HepG2 (cell line): ENCODE data around the gene SMAD6. TPM values are rescaled to one million over a fixed set of nuclear protein-coding genes. Genes with fewer than 3 reads are reported as not detected.
A peak's percentile ranks its signal among the peaks of the same experiment; 100 is the strongest.

ENCODE experiments used
- CREB3 ChIP-seq: sonication (generic); formaldehyde crosslinking; IDR thresholded peaks from 2 replicates; pipeline ENCODE4 v1.5.0; 2020; ENCODE audit warnings: missing genetic modification reagents
- KDM5B ChIP-seq: sonication (generic); formaldehyde crosslinking; IDR thresholded peaks from 2 replicates; pipeline ENCODE4 v1.4.0; 2020; ENCODE audit warnings: missing genetic modification reagents, mild to moderate bottlenecking, borderline replicate concordance
- NFAT5 ChIP-seq: sonication (generic); formaldehyde crosslinking; IDR thresholded peaks from 2 replicates; pipeline ENCODE4 v1.4.0; 2020; ENCODE audit warnings: missing genetic modification reagents
- PAX8 ChIP-seq: sonication (generic); formaldehyde crosslinking; IDR thresholded peaks from 2 replicates; pipeline ENCODE4 v1.8.0; 2022; ENCODE audit warnings: mild to moderate bottlenecking, missing genetic modification reagents, borderline replicate concordance
- PHF8 ChIP-seq: sonication (generic); formaldehyde crosslinking; IDR thresholded peaks from 2 replicates; pipeline ENCODE4 v1.5.0; 2020; ENCODE audit warnings: missing genetic modification reagents
- TAF1 ChIP-seq: sonication (generic); formaldehyde crosslinking; IDR thresholded peaks from 2 replicates; pipeline ENCODE4 v1.4.0; 2020; ENCODE audit warnings: missing genetic modification reagents
- ZFP41 ChIP-seq: sonication (generic); formaldehyde crosslinking; IDR thresholded peaks from 2 replicates; pipeline ENCODE4 v1.4.0; 2020; ENCODE audit warnings: mild to moderate bottlenecking, missing genetic modification reagents, borderline replicate concordance
- ZNF253 ChIP-seq: sonication (generic); formaldehyde crosslinking; IDR thresholded peaks from 2 replicates; pipeline ENCODE4 v1.8.0; 2022; ENCODE audit warnings: mild to moderate bottlenecking, missing genetic modification reagents, borderline replicate concordance
- ZNF331 ChIP-seq: sonication (generic); formaldehyde crosslinking; IDR thresholded peaks from 2 replicates; pipeline ENCODE4 v1.4.0; 2020; ENCODE audit warnings: missing genetic modification reagents
- ZNF512B ChIP-seq: sonication (generic); formaldehyde crosslinking; IDR thresholded peaks from 2 replicates; pipeline ENCODE4 v1.5.1; 2020; ENCODE audit warnings: missing genetic modification reagents, mild to moderate bottlenecking, borderline replicate concordance
- ZNF589 ChIP-seq: sonication (generic); formaldehyde crosslinking; conservative IDR thresholded peaks from 2 replicates; pipeline ENCODE4 v1.8.0; 2022; ENCODE audit warnings: mild to moderate bottlenecking, moderate library complexity, missing genetic modification reagents
- ZNF777 ChIP-seq: sonication (generic); formaldehyde crosslinking; IDR thresholded peaks from 2 replicates; pipeline ENCODE4 v1.4.0; 2020; ENCODE audit warnings: missing genetic modification reagents
- polyA plus RNA-seq, 8 experiments: library from polyadenylated mRNA; depleted of rRNA in 3 of 8; stranded (reverse) in 7 of 8; unstranded in 1 of 8; fragments of >200 nt; fragmentation: Illumina TruSeq in 4 of 8; extraction: Trizol in 4 of 8; gene quantifications; 2 replicates each; pipeline versions ENCODE4 v1.2.1 to v1.2.3, GENCODE V29; 2011 to 2016; ENCODE audit warnings: low read depth in 4 of 8, missing spikeins in 1 of 8, mixed read lengths in 1 of 8; ENCODE audit not compliant: insufficient read depth in 1 of 8
- total RNA-seq, 5 experiments: library from RNA; depleted of rRNA; stranded (reverse); fragments of >200 nt; fragmentation: Illumina TruSeq; extraction: Trizol; gene quantifications; 2 replicates each; pipeline ENCODE4 v1.2.3, GENCODE V29; 2016; ENCODE audit warnings: low read depth in 1 of 5
- TF ChIP-seq, protein P1 (sequence below): sonication (generic); formaldehyde crosslinking; IDR thresholded peaks from 2 replicates; pipeline ENCODE4 v1.5.0; 2020; ENCODE audit warnings: mild to moderate bottlenecking, missing genetic modification reagents, borderline replicate concordance

The SMAD6 gene
- total and polyA plus RNA-seq, 2 of the 13 experiments (the other 11 are each of a cell fraction or from before 2014, with no cell fraction given) = 3.3 to 4.4 TPM

- 0 out of 2 replicates have a peak, but pooled peaks have one; percentile 64 for TF ChIP-seq NFAT5
- TF ChIP-seq TAF1 (CRISPR knock-in tag) = peak; percentile 20; the same call in 1 of the 2 replicates
- peak; percentile 35; the same call in 1 of the 2 replicates for TF ChIP-seq KDM5B (CRISPR knock-in tag)
- TF ChIP-seq ZNF331 (CRISPR knock-in tag) = 0 out of 2 replicates have a peak, but pooled peaks have one; percentile 19
- 0 out of 2 replicates have a peak, but pooled peaks have one; percentile 78 for TF ChIP-seq CREB3 (CRISPR knock-in tag)
- TF ChIP-seq, protein P1, sequence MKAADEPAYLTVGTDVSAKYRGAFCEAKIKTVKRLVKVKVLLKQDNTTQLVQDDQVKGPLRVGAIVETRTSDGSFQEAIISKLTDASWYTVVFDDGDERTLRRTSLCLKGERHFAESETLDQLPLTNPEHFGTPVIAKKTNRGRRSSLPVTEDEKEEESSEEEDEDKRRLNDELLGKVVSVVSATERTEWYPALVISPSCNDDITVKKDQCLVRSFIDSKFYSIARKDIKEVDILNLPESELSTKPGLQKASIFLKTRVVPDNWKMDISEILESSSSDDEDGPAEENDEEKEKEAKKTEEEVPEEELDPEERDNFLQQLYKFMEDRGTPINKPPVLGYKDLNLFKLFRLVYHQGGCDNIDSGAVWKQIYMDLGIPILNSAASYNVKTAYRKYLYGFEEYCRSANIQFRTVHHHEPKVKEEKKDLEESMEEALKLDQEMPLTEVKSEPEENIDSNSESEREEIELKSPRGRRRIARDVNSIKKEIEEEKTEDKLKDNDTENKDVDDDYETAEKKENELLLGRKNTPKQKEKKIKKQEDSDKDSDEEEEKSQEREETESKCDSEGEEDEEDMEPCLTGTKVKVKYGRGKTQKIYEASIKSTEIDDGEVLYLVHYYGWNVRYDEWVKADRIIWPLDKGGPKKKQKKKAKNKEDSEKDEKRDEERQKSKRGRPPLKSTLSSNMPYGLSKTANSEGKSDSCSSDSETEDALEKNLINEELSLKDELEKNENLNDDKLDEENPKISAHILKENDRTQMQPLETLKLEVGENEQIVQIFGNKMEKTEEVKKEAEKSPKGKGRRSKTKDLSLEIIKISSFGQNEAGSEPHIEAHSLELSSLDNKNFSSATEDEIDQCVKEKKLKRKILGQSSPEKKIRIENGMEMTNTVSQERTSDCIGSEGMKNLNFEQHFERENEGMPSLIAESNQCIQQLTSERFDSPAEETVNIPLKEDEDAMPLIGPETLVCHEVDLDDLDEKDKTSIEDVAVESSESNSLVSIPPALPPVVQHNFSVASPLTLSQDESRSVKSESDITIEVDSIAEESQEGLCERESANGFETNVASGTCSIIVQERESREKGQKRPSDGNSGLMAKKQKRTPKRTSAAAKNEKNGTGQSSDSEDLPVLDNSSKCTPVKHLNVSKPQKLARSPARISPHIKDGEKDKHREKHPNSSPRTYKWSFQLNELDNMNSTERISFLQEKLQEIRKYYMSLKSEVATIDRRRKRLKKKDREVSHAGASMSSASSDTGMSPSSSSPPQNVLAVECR = peak; percentile 23; the same call in 1 of the 2 replicates
- TF ChIP-seq ZNF512B (CRISPR knock-in tag) = peak; percentile 70; the same call in 1 of the 2 replicates
- peak; percentile 98 for TF ChIP-seq ZNF777 (CRISPR knock-in tag)
- no peak for TF ChIP-seq ZNF253 (CRISPR knock-in tag)
- TF ChIP-seq PHF8 (CRISPR knock-in tag) = 0 out of 2 replicates have a peak, but pooled peaks have one; percentile 33
- TF ChIP-seq PAX8 (CRISPR knock-in tag) = 0 out of 2 replicates have a peak, but pooled peaks have one; percentile 31
- no peak for TF ChIP-seq ZNF589 (CRISPR knock-in tag)
- no peak for TF ChIP-seq ZFP41
Observed at GRCh38 chr15:66702787-66703539, 927 bp downstream of the SMAD6 start (continued).
